GM12878 (cell line): ENCODE measurements around the gene RBM19. TPM values are rescaled to one million over a fixed set of nuclear protein-coding genes. Genes with fewer than 3 reads are reported as not detected.

Experiments
- ATAC-seq: fragments of 200-7000 bp; cut with Tn5 transposase; 3 replicates; pipeline ENCODE4 v1.9.1; 2020; ENCODE audit warnings: mild to moderate bottlenecking, moderate library complexity
- BruUV-seq: library from RNA; stranded (reverse); fragments of 400-500 nt; replicated peaks from 2 replicates; lab custom pipeline; 2021; lab: Mats Ljungman, UMichigan
- CTCF ChIA-PET: fragments of 300-600 bp; sonication (Branson Sonifier 250); formaldehyde crosslinking; extraction: SDS; loops from one replicate; lab custom pipeline; 2021; ENCODE audit warnings: inconsistent platforms; lab: Yijun Ruan, JAX
- POLR2A ChIA-PET: fragments of 350-600 bp; formaldehyde crosslinking; extraction: SDS; loops from one replicate; lab custom pipeline; 2021; ENCODE audit warnings: inconsistent platforms; lab: Charles Lee
- RAD21 ChIA-PET: fragments of 300-600 bp; sonication (Branson Sonifier 250); formaldehyde crosslinking; loops from one replicate; lab custom pipeline; 2023; ENCODE audit warnings: antibody characterized with exemption; ENCODE audit not compliant: unreplicated experiment; lab: Charles Lee
- SMC1A ChIA-PET: fragments of 300-600 bp; sonication (Branson Sonifier 250); formaldehyde crosslinking; loops from one replicate; lab custom pipeline; 2023; ENCODE audit not compliant: unreplicated experiment, uncharacterized antibody; lab: Charles Lee
- DNase-seq: peaks from one replicate; pipeline ENCODE4 v3.0.0-alpha.2; 2011; ENCODE audit warnings: low read depth, low spot score
- FAIRE-seq: peaks from 3 replicates; lab custom pipeline; 2011; peaks lifted over from hg19 to GRCh38; lab: Jason Lieb, UNC
- H2AFZ ChIP-seq: 2 replicates; pipeline ENCODE4 v1.6.0; 2011; ENCODE audit warnings: low read depth, low read length, control low read depth; ENCODE audit not compliant: control insufficient read depth
- H3K27ac ChIP-seq: 2 replicates; pipeline ENCODE4 v1.5.1; 2011; ENCODE audit warnings: control low read depth; ENCODE audit not compliant: control insufficient read depth, insufficient read depth
- H3K27me3 ChIP-seq, 2 experiments: replicated peaks in 1 of 2; 2 replicates each; pipeline versions ENCODE4 v1.6.0 to v1.6.1; 2011; ENCODE audit warnings: low read length in 1 of 2; ENCODE audit not compliant: control insufficient read depth in 2 of 2, insufficient read depth in 2 of 2
- H3K36me3 ChIP-seq, 2 experiments: 2 replicates each; pipeline ENCODE4 v1.5.1; 2011; ENCODE audit warnings: low read length in 1 of 2; ENCODE audit not compliant: control insufficient read depth in 2 of 2, insufficient read depth in 2 of 2
- H3K4me1 ChIP-seq: 2 replicates; pipeline ENCODE4 v1.6.1; 2011; ENCODE audit warnings: mild to moderate bottlenecking, low read length, moderate library complexity, mixed read lengths; ENCODE audit not compliant: control insufficient read depth, insufficient read depth
- H3K4me2 ChIP-seq: 2 replicates; pipeline ENCODE4 v1.6.0; 2011; ENCODE audit warnings: control low read depth; ENCODE audit not compliant: control insufficient read depth, insufficient read depth
- H3K4me3 ChIP-seq: fragments of 200-600 bp; sonication (generic); 2 replicates; pipeline ENCODE4 v1.5.1; 2016
- H3K79me2 ChIP-seq: 2 replicates; pipeline ENCODE4 v1.6.0; 2011; ENCODE audit warnings: low read length; ENCODE audit not compliant: control insufficient read depth, insufficient read depth
- H3K9ac ChIP-seq: 2 replicates; pipeline ENCODE4 v1.8.0; 2011; ENCODE audit warnings: low read length, control low read depth, mixed read lengths; ENCODE audit not compliant: control insufficient read depth, insufficient read depth
- H3K9me3 ChIP-seq: replicated peaks from 3 replicates; pipeline ENCODE4 v1.5.1; 2011; ENCODE audit warnings: mild to moderate bottlenecking, low read length; ENCODE audit not compliant: control insufficient read depth, insufficient read depth
- H4K20me1 ChIP-seq: 2 replicates; pipeline ENCODE4 v1.6.0; 2011; ENCODE audit not compliant: control insufficient read depth, insufficient read depth
- BACH1 ChIP-seq: fragments of 450-650 bp; IDR thresholded peaks from 2 replicates; pipeline ENCODE4 v1.6.1; 2017; ENCODE audit warnings: mild to moderate bottlenecking, borderline replicate concordance
- BCL11A ChIP-seq: IDR thresholded peaks from 2 replicates; pipeline ENCODE4 v1.6.1; 2011; ENCODE audit warnings: low read depth, low read length
- FOXM1 ChIP-seq: IDR thresholded peaks from 2 replicates; pipeline ENCODE4 v1.6.1; 2012; ENCODE audit warnings: low read depth, mild to moderate bottlenecking, inconsistent platforms, low read length, moderate library complexity
- GABPA ChIP-seq: IDR thresholded peaks from 2 replicates; pipeline ENCODE4 v1.6.1; 2014; ENCODE audit warnings: antibody characterized with exemption, low read depth, mild to moderate bottlenecking, inconsistent platforms
- MYB ChIP-seq: fragments of 150-350 bp; IDR thresholded peaks from 2 replicates; pipeline ENCODE4 v1.6.1; 2014; ENCODE audit warnings: mild to moderate bottlenecking, low read depth, low read length, borderline replicate concordance
- NFXL1 ChIP-seq: fragments of 450-650 bp; IDR thresholded peaks from 2 replicates; pipeline ENCODE4 v1.6.1; 2017; ENCODE audit warnings: antibody characterized with exemption, mild to moderate bottlenecking, borderline replicate concordance
- SMAD1 ChIP-seq: fragments of 450-650 bp; IDR thresholded peaks from 2 replicates; pipeline ENCODE4 v1.6.1; 2018; ENCODE audit warnings: mild to moderate bottlenecking, low read depth; ENCODE audit not compliant: partially characterized antibody
- TCF3 ChIP-seq: IDR thresholded peaks from 2 replicates; pipeline ENCODE4 v1.6.1; 2012; ENCODE audit warnings: low read depth, mild to moderate bottlenecking, low read length, borderline replicate concordance; ENCODE audit not compliant: insufficient read depth
- ZBED1 ChIP-seq: IDR thresholded peaks from 2 replicates; pipeline ENCODE4 v1.6.1; 2016; ENCODE audit warnings: borderline replicate concordance
- WGBS: methylation state at CpG from one replicate; pipeline ENCODE4 v1.1.6; 2016; ENCODE audit warnings: low lambda C conversion rate; ENCODE audit not compliant: insufficient replicate concordance, insufficient coverage; ENCODE audit errors: missing lambda C conversion rate; 5-methylcytosine and 5-hydroxymethylcytosine counted together
- in situ Hi-C: fragments of 300-500 bp; cut with MboI; formaldehyde crosslinking; loops from 9 replicates; pipeline ENCODE4 v1.14.3; 2018; ENCODE audit warnings: mixed read lengths
- intact Hi-C: fragments of 100-400 bp; cut with micrococcal nuclease; formaldehyde crosslinking; loops from one replicate; pipeline ENCODE4 v1.14.2; 2022; ENCODE audit not compliant: unreplicated experiment
- polyA plus RNA-seq, 11 experiments: library from polyadenylated mRNA; depleted of rRNA in 4 of 11; unstranded in 6 of 11; stranded (reverse) in 5 of 11; fragments of >200 nt; fragmentation: Nextera tagmentation in 4 of 11; fragmentation: Illumina TruSeq in 1 of 11; extraction: Ambion mirVana in 4 of 11; extraction: Trizol in 1 of 11; gene quantifications; 1 replicate in 1 of 11; 2 replicates in 10 of 11; pipeline versions ENCODE4 v1.2.1 to v1.2.3, GENCODE V29; 2011 to 2016; ENCODE audit warnings: inconsistent platforms in 2 of 11, missing spikeins in 2 of 11, low read depth in 1 of 11
- total RNA-seq, 4 experiments: library from RNA; depleted of rRNA in 3 of 4; stranded (reverse); fragments of >200 nt in 3 of 4; fragmentation: Illumina TruSeq in 1 of 4; extraction: Trizol in 1 of 4; gene quantifications; 2 replicates each; pipeline versions ENCODE4 v1.2.1 to v1.2.3, GENCODE V29; 2013 to 2021
- TF ChIP-seq, protein P1 (sequence below), 3 experiments: IDR thresholded peaks in 2 of 3; conservative IDR thresholded peaks in 1 of 3; 2 replicates each; pipeline ENCODE4 v1.5.1; 2011; ENCODE audit warnings: low read depth in 3 of 3, low read length in 3 of 3, mild to moderate bottlenecking in 3 of 3, control low read depth in 2 of 3, moderate library complexity in 2 of 3, inconsistent platforms in 1 of 3, mixed read lengths in 1 of 3; ENCODE audit not compliant: control insufficient read depth in 2 of 3, insufficient read depth in 1 of 3; ENCODE audit errors: extremely low read depth in 1 of 3
- TF ChIP-seq, protein P2 (sequence below): IDR thresholded peaks from 2 replicates; pipeline ENCODE4 v1.6.1; 2011; ENCODE audit warnings: borderline replicate concordance, low read depth, mild to moderate bottlenecking, moderate library complexity, low read length; ENCODE audit not compliant: insufficient read depth, poor library complexity, severe bottlenecking
- TF ChIP-seq, protein P3 (sequence below): fragments of 150-350 bp; IDR thresholded peaks from 2 replicates; pipeline ENCODE4 v1.6.1; 2014; ENCODE audit warnings: mild to moderate bottlenecking, low read depth, low read length

Gene RBM19
- total and polyA plus RNA-seq, 10 of the 15 experiments (the other 5 are each of a cell fraction or from before 2014, with no cell fraction given), result 4.2 to 42.9 (median 28.4) TPM

DNA sequence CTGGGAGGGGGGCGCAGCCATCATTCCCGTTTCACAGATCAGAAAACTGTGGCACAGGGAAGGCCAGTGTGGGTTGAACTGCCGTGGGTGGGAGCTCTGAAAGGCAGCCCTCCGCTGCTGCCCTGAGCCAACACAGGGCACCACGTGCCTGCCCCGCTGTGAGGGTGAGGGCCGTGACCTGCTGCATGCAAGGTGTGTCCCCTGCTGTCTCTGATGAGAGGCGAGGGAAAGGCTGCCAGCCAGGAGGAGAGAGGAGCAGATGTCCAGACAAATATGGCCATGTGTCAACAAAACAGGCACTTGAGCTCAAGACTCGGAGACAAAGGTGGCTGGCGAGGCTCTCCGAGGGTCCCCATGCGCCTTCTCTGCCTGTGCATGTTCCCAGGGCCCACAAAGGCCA is 108.8 kb downstream of the RBM19 start (continued):
- TF ChIP-seq, protein P1, sequence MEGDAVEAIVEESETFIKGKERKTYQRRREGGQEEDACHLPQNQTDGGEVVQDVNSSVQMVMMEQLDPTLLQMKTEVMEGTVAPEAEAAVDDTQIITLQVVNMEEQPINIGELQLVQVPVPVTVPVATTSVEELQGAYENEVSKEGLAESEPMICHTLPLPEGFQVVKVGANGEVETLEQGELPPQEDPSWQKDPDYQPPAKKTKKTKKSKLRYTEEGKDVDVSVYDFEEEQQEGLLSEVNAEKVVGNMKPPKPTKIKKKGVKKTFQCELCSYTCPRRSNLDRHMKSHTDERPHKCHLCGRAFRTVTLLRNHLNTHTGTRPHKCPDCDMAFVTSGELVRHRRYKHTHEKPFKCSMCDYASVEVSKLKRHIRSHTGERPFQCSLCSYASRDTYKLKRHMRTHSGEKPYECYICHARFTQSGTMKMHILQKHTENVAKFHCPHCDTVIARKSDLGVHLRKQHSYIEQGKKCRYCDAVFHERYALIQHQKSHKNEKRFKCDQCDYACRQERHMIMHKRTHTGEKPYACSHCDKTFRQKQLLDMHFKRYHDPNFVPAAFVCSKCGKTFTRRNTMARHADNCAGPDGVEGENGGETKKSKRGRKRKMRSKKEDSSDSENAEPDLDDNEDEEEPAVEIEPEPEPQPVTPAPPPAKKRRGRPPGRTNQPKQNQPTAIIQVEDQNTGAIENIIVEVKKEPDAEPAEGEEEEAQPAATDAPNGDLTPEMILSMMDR (IDR thresholded peaks at IDR 0.05 in 2 of 3, conservative IDR thresholded peaks at IDR 0.05 in 1 of 3; ENCODE audit: control insufficient read depth in 2 of 3, extremely low read depth in 1 of 3, insufficient read depth in 1 of 3, low read depth in 3 of 3, low read length in 3 of 3), result no peak
- TF ChIP-seq, protein P2, sequence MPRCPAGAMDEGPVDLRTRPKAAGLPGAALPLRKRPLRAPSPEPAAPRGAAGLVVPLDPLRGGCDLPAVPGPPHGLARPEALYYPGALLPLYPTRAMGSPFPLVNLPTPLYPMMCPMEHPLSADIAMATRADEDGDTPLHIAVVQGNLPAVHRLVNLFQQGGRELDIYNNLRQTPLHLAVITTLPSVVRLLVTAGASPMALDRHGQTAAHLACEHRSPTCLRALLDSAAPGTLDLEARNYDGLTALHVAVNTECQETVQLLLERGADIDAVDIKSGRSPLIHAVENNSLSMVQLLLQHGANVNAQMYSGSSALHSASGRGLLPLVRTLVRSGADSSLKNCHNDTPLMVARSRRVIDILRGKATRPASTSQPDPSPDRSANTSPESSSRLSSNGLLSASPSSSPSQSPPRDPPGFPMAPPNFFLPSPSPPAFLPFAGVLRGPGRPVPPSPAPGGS, result no peak

DNA sequence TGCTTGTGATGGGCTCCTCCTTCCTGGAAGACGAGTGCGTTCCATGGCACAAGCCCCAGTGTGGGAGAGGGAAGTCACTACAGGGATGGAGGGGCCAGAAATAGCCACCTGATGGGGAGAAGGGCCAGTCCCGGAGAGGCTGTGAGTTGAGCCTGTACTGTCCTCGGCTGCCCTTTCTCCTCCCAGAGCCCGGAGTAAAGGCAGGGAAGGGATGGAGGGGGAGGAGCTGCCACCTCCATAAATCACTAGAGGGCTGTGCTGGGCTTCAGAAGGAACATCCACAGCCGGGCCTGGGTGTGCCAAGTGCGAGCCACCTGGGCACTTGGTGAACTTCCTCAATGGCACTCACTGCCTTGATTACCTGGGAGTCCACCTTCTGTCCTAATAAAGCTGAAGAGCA is 110.1 kb downstream of the RBM19 start:
- Histone ChIP-seq H3K36me3 (peaks cover 0 to 10% of the 10 kb centered on the region in 2 experiments; a peak in 3 of 4 replicates), H4K20me1 (no peaks in the 10 kb centered on the region), H3K27me3 (no peaks in the 10 kb centered on the region), H3K27ac (no peak overlapping the region), H3K4me2 (no peak overlapping the region), H2AFZ (no peak overlapping the region), H3K9ac (no peak overlapping the region), H3K4me1 (no peaks in the 10 kb centered on the region), H3K9me3 (no peaks in the 10 kb centered on the region), H3K4me3 (no peak overlapping the region), H3K79me2 (no peaks in the 10 kb centered on the region)
- RAD21 ChIA-PET, result no interaction called here
- in situ Hi-C loops, result no loop called here
- FAIRE-seq (no peak), ATAC-seq (no peak), DNase-seq (no peak)
- SMC1A ChIA-PET, result no interaction called here
- CTCF ChIA-PET, result no interaction called here
- no TSS peak for BruUV-seq
- WGBS, result over 99% methylated on average over 7 of the region's 7 CpGs
- POLR2A ChIA-PET, result no interaction called here
- intact Hi-C loops, result no loop called here
- TF ChIP-seq BACH1 (no peak), SMAD1 (no peak), ZBED1 (no peak), FOXM1 (no peak), BCL11A (no peak), MYB (no peak), GABPA (no peak), NFXL1 (no peak), TCF3 (no peak)
- TF ChIP-seq, protein P3, sequence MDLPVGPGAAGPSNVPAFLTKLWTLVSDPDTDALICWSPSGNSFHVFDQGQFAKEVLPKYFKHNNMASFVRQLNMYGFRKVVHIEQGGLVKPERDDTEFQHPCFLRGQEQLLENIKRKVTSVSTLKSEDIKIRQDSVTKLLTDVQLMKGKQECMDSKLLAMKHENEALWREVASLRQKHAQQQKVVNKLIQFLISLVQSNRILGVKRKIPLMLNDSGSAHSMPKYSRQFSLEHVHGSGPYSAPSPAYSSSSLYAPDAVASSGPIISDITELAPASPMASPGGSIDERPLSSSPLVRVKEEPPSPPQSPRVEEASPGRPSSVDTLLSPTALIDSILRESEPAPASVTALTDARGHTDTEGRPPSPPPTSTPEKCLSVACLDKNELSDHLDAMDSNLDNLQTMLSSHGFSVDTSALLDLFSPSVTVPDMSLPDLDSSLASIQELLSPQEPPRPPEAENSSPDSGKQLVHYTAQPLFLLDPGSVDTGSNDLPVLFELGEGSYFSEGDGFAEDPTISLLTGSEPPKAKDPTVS, result no peak
- TF ChIP-seq, protein P1 (IDR thresholded peaks at IDR 0.05 in 2 of 3, conservative IDR thresholded peaks at IDR 0.05 in 1 of 3; ENCODE audit: control insufficient read depth in 2 of 3, extremely low read depth in 1 of 3, insufficient read depth in 1 of 3, low read depth in 3 of 3, low read length in 3 of 3), result no peak
